ENCODE results near the gene TMEM132C.
A peak's percentile ranks its signal among the peaks of the same experiment; 100 is the strongest.

TMEM132C gene

GRCh38 chr12:128337071-128337345 lies 70.0 kb downstream of the TMEM132C start:
- FAIRE-seq (no peak), DNase-seq (ENCODE audit: extremely low spot score, insufficient read length, low read depth) (no peak)

- DNase-seq (ENCODE audit: extremely low spot score, insufficient read length, low read depth) (no peak), FAIRE-seq (no peak)
Measured at GRCh38 chr12:128337431-128338170, 70.6 kb downstream of the TMEM132C start.

GRCh38 chr12:128338386-128339125 lies 71.6 kb downstream of the TMEM132C start:
- DNase-seq (ENCODE audit: extremely low spot score, insufficient read length, low read depth) (no peak), FAIRE-seq (no peak)

GRCh38 chr12:128339126-128339520 lies 72.2 kb downstream of the TMEM132C start:
- no peak for FAIRE-seq
- DNase-seq (ENCODE audit: extremely low spot score, insufficient read length, low read depth) = no peak

- DNase-seq (ENCODE audit: extremely low spot score, insufficient read length, low read depth) (no peak), FAIRE-seq (no peak)
Measured at GRCh38 chr12:128339631-128340030, 72.7 kb downstream of the TMEM132C start.

- FAIRE-seq = no peak
- no peak for DNase-seq (ENCODE audit: extremely low spot score, insufficient read length, low read depth)
Measured at GRCh38 chr12:128353301-128353700, 86.3 kb downstream of the TMEM132C start.

GRCh38 chr12:128356547-128356946 lies 89.6 kb downstream of the TMEM132C start:
- no peak for FAIRE-seq
- no peak for DNase-seq (ENCODE audit: extremely low spot score, insufficient read length, low read depth)

GRCh38 chr12:128361400-128361995 lies 94.5 kb downstream of the TMEM132C start:
- no peak for FAIRE-seq
- DNase-seq (ENCODE audit: extremely low spot score, insufficient read length, low read depth) = no peak

- no peak for FAIRE-seq
- no peak for DNase-seq (ENCODE audit: extremely low spot score, insufficient read length, low read depth)
Measured at GRCh38 chr12:128365032-128365431, 98.1 kb downstream of the TMEM132C start.

- no peak for DNase-seq (ENCODE audit: extremely low spot score, insufficient read length, low read depth)
- FAIRE-seq = no peak
Measured at GRCh38 chr12:128365651-128366231, 98.8 kb downstream of the TMEM132C start.

- DNase-seq (ENCODE audit: extremely low spot score, insufficient read length, low read depth) = no peak
- no peak for FAIRE-seq
Measured at GRCh38 chr12:128367961-128368360, 101.0 kb downstream of the TMEM132C start.

GRCh38 chr12:128381541-128381940 lies 114.6 kb downstream of the TMEM132C start:
- DNase-seq (ENCODE audit: extremely low spot score, insufficient read length, low read depth) (no peak), FAIRE-seq (no peak)

- DNase-seq (ENCODE audit: extremely low spot score, insufficient read length, low read depth) (no peak), FAIRE-seq (no peak)
Measured at GRCh38 chr12:128381946-128382345, 115.0 kb downstream of the TMEM132C start.

GRCh38 chr12:128382946-128383345 lies 116.0 kb downstream of the TMEM132C start:
- DNase-seq (ENCODE audit: extremely low spot score, insufficient read length, low read depth) (no peak), FAIRE-seq (no peak)

GRCh38 chr12:128383357-128383937 lies 116.5 kb downstream of the TMEM132C start:
- FAIRE-seq (no peak), DNase-seq (ENCODE audit: extremely low spot score, insufficient read length, low read depth) (no peak)

- no peak for DNase-seq (ENCODE audit: extremely low spot score, insufficient read length, low read depth)
- FAIRE-seq = no peak
Measured at GRCh38 chr12:128385736-128386135, 118.8 kb downstream of the TMEM132C start.

GRCh38 chr12:128387811-128388422 lies 120.9 kb downstream of the TMEM132C start:
- DNase-seq (ENCODE audit: extremely low spot score, insufficient read length, low read depth) = peak; percentile 20
- no peak for FAIRE-seq

GRCh38 chr12:128388461-128389000 lies 121.6 kb downstream of the TMEM132C start:
- DNase-seq (ENCODE audit: extremely low spot score, insufficient read length, low read depth) = no peak
- FAIRE-seq = no peak

GRCh38 chr12:128393346-128393745 lies 126.4 kb downstream of the TMEM132C start:
- FAIRE-seq (no peak), DNase-seq (ENCODE audit: extremely low spot score, insufficient read length, low read depth) (no peak)

- DNase-seq (ENCODE audit: extremely low spot score, insufficient read length, low read depth) = no peak
- no peak for FAIRE-seq
Measured at GRCh38 chr12:128394137-128394536, 127.2 kb downstream of the TMEM132C start.
